Endometrial microvascular endothelial cells (primary cell): ENCODE measurements around the gene HADH. TPM values are rescaled to one million over a fixed set of nuclear protein-coding genes. Genes with fewer than 3 reads are reported as not detected.
"Not testable (repeated sequence)": the region's sequence is repeated elsewhere in the genome, so short reads cannot be mapped to it uniquely, and the experiment has no call there.

Experiments
- in situ Hi-C: cut with HindIII; loops from 2 replicates; pipeline ENCODE4 v1.10.0; 2017; ENCODE audit warnings: low sequenced_read_pairs, low pct_unique_long_range_greater_than_20kb; ENCODE audit errors: inconsistent ontology term
- total RNA-seq: library from RNA; depleted of rRNA; stranded (reverse); fragments of >200 nt; gene quantifications from one replicate; pipeline ENCODE4 v1.2.3, GENCODE V29; 2015; ENCODE audit errors: inconsistent ontology term

The HADH gene
- total RNA-seq, 1 donor from 2014 or later = 21.6 TPM

GRCh38 chr4:108050166-108051111 lies 60.8 kb downstream of the HADH start:
- in situ Hi-C loops = not testable (repeated sequence)

- in situ Hi-C loops = no loop called here
These were observed 61.7 kb downstream of the HADH start for GRCh38 chr4:108051343-108051742.

GRCh38 chr4:108052558-108053120 lies 63.0 kb downstream of the HADH start:
- in situ Hi-C loops = no loop called here

GRCh38 chr4:108053251-108053711 lies 63.6 kb downstream of the HADH start:
- in situ Hi-C loops = no loop called here

GRCh38 chr4:108054025-108054638 lies 64.4 kb downstream of the HADH start:
- in situ Hi-C loops = no loop called here

GRCh38 chr4:108055787-108056186 lies 66.1 kb downstream of the HADH start:
- in situ Hi-C loops = no loop called here

- in situ Hi-C loops = no loop called here
These were observed 66.7 kb downstream of the HADH start for GRCh38 chr4:108056418-108056817.

GRCh38 chr4:108058685-108059440 lies 69.2 kb downstream of the HADH start:
- in situ Hi-C loops = no loop called here

GRCh38 chr4:108060164-108060563 lies 70.5 kb downstream of the HADH start:
- in situ Hi-C loops = no loop called here

- in situ Hi-C loops = no loop called here
These were observed 71.1 kb downstream of the HADH start for GRCh38 chr4:108060686-108061321.

GRCh38 chr4:108068442-108068841 lies 78.8 kb downstream of the HADH start:
- in situ Hi-C loops = no loop called here

GRCh38 chr4:108070775-108071174 lies 81.1 kb downstream of the HADH start:
- in situ Hi-C loops = no loop called here

GRCh38 chr4:108072300-108072699 lies 82.6 kb downstream of the HADH start:
- in situ Hi-C loops = no loop called here

GRCh38 chr4:108078024-108078733 lies 88.5 kb downstream of the HADH start:
- in situ Hi-C loops = no loop called here

- in situ Hi-C loops = no loop called here
These were observed 91.1 kb downstream of the HADH start for GRCh38 chr4:108080747-108081146.

- in situ Hi-C loops = no loop called here
These were observed 91.6 kb downstream of the HADH start for GRCh38 chr4:108081256-108081655.
